ENCODE results near the gene SPTLC2. TPM values are rescaled to one million over a fixed set of nuclear protein-coding genes. Genes with fewer than 3 reads are reported as not detected.

SPTLC2 gene
- total RNA-seq, 1 donor from 2014 or later, result 51.6 TPM

DNA sequence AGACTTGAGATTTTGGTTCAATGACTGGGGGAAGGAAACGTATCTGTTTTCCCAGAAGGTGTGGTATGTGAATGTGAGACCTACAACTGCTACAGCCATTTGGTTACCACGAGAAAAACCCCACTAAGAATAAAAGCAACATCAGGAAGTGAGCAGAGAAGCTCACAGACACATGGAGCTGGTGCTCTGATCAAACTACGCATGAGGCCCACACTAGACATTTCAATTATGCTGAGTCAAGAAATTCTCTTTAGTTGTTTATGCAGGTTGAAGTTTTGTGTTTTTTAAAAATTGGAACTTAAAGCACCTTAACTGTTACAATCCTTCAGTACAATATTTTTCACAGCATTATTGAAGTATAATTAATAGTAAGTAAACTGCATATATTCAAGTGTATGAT, 8.9 kb upstream of the SPTLC2 start:
- intact Hi-C loops (cut with micrococcal nuclease), result no loop called here

DNA sequence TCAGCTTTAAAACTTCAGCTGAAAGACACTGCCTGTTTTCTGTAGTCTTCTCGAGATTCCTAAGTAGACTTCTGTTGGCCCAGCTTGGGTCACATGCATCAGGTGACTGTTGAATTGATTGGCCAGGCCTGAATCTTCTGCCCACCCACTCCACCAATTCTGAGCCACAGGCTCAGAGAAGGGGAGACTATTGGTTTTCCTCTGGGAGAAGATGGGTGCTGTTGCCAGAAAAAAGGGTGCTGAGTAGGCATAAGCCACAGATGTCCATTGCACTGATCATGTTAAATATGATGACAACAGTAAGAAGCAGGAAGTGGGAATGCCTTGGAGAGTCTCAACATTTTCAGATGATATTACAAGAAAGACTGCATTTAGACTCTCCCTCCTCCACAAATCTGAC, 6.8 kb upstream of the SPTLC2 start:
- intact Hi-C loops (cut with micrococcal nuclease), result no loop called here

DNA sequence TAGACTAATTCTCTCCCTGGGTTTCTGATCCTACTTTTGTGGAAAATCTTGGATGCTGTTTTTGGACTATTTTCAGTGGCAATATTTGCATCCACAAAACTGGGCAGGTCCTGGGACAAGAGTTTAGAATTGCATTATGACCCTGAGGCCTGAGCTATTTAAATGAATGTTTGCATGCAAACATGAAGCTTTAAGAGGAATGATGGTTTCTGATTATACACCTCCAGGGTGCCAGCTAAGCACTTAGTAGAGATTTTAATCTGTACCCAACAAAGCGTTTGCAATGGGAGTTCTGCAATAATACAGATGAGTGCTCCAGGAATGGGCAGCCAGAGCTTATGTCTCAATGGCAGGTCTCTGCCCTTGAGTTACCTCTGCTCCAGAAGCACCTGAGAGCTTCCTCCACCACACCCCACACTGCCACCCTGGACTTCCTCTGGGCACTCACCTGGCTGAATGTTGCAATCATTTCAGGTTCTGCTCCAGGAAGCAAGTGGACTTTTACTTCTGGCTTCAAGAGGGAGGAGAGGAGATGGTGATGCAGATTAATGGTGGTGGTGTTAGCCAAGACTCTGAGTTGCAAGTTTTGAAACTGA, 6.0 kb upstream of the SPTLC2 start:
- intact Hi-C loops (cut with micrococcal nuclease), result no loop called here

GRCh38 chr14:77620222-77620870, 3.9 kb upstream of the SPTLC2 start:
- intact Hi-C loops (cut with micrococcal nuclease), result no loop called here

- intact Hi-C loops (cut with micrococcal nuclease), result no loop called here
Measured at GRCh38 chr14:77618381-77618970, 2.0 kb upstream of the SPTLC2 start.

DNA sequence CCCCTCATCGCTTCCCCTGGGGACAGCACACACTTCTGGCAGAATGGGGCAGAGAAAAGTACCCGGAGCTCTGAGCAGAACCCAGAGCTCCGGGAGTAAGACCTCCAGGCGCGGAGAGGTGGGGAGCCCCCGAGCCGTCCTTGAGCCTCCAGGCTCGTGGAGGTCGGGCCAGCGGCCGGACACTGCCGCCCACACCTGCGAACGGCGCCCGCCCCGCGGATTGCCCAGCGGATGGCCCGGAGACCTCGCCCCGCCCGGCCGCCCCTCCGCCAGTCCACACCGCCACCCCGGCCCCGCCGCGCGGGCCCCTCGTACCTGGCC, 344 bp downstream of the SPTLC2 start:
- intact Hi-C loops (cut with micrococcal nuclease), result loop anchor here (1.0 to 2.0 kb wide), 8 partner anchors 8 to 295 kb away; partner anchors contain the start of genes ADCK1, GSTZ1 and VIPAS39

DNA sequence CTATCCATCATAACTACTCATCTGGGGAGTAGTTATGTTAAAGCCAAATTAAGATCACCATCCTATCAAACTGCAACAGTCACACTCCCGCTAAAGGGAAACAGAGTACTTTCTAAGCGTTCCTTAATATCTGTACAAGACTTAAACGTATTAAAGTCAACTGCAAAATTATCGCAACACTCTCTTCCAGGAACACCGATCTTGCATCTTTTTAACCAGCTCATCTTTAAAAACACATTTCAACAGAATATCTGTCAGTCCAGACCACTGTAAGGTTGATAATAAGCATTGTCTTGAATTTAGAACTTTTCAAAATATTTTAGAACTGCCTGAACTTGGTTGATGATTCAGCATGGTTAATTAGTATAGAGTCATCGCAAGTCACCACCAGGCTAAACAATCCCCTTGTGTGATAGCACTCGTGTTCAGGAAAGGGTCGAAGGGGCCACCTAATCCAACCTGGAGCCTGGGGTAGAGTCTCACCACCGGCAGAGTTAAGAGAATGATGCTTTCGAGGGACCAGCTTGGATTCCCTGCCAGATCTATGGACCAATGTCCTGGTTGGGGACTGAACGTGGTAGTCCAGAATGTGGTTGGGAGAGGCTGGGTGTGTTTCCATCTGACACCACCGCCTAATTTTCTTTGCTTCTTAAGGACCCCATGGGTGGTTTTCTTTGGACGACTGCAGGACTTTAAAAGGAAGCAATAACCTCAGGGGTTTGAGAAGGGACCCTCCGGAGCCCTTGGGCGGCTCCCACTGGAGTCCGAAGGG, 890 bp downstream of the SPTLC2 start:
- intact Hi-C loops (cut with micrococcal nuclease), result loop anchor here (1.0 to 2.0 kb wide), 8 partner anchors 7 to 294 kb away; partner anchors contain the start of genes ADCK1, GSTZ1 and VIPAS39

DNA sequence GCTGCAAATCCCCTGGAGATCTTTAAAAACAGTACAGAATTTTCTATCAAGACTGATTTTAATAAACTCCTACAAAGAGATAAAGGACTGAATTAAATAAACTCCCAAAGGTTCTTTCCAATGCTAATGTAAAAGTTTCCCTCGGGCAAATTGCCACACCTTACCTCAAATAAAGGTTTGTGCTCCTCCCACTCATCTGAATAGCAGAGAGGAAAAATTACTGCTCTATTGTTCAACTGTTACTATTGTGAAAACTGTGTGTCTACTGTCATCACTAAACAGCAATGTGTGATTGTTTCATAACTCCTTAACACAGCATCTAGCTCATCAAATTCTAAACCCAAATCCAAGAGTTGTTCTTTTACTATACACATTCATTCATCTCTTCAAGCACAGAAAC, 3.2 kb downstream of the SPTLC2 start:
- intact Hi-C loops (cut with micrococcal nuclease), result no loop called here

GRCh38 chr14:77612011-77612620, 4.3 kb downstream of the SPTLC2 start:
- intact Hi-C loops (cut with micrococcal nuclease), result no loop called here

GRCh38 chr14:77610553-77610952, 5.9 kb downstream of the SPTLC2 start:
- intact Hi-C loops (cut with micrococcal nuclease), result no loop called here

DNA sequence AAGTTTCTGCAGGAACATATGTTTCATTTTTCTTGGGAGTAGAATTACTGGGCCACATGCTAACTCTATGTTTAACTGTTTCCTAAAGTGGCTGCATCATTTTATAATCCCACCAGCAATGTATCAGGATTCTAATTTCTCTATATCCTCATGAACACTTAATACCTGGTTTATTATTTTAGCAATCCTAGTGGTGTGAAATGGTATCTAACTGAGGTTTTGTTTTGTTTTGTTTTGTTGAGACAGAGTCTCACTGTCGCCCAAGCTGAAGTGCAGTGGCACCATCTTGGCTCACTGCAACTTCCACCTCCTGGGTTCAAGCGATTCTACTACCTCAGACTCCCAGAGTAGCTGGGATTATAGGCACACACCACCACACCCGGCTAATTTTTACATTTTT, 6.5 kb downstream of the SPTLC2 start:
- intact Hi-C loops (cut with micrococcal nuclease), result loop anchor here (5.0 kb wide), 1 partner anchor 43 kb away; no protein-coding TSS in a partner anchor

DNA sequence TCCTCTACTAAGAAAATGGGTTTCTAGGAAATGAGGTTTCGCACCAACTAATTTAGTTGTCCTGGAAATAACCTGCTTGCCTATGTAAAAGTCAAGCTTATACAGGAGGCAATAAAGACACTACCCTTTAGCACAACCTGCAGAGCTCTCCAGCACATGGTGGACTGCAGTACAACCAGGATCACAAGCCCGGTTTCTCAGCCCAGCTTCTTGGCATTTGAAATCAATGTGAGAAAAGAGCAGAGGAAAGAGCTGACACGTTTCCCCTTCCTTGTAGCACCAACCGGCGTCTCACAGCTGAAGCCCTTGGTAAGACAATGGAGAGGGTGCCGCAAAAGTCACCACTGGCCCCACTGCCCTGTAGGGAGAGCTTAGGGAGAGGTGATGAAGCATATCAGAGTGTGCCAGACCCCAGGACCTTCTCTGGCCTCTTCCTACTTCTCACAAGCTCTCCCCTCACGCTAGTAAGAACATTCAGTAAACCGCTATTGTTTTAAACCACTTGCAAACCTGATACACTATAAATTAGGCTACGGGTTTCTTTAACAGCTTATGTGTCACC, 8.6 kb downstream of the SPTLC2 start:
- intact Hi-C loops (cut with micrococcal nuclease), result loop anchor here (1.0 to 5.0 kb wide), 2 partner anchors 8 to 41 kb away; partner anchors contain the start of gene SPTLC2

GRCh38 chr14:77605392-77605972, 11.0 kb downstream of the SPTLC2 start:
- intact Hi-C loops (cut with micrococcal nuclease), result loop anchor here (5.0 kb wide), 1 partner anchor 38 kb away; no protein-coding TSS in a partner anchor

GRCh38 chr14:77603654-77604255, 12.7 kb downstream of the SPTLC2 start:
- intact Hi-C loops (cut with micrococcal nuclease), result no loop called here

GRCh38 chr14:77603031-77603430, 13.4 kb downstream of the SPTLC2 start:
- intact Hi-C loops (cut with micrococcal nuclease), result no loop called here

DNA sequence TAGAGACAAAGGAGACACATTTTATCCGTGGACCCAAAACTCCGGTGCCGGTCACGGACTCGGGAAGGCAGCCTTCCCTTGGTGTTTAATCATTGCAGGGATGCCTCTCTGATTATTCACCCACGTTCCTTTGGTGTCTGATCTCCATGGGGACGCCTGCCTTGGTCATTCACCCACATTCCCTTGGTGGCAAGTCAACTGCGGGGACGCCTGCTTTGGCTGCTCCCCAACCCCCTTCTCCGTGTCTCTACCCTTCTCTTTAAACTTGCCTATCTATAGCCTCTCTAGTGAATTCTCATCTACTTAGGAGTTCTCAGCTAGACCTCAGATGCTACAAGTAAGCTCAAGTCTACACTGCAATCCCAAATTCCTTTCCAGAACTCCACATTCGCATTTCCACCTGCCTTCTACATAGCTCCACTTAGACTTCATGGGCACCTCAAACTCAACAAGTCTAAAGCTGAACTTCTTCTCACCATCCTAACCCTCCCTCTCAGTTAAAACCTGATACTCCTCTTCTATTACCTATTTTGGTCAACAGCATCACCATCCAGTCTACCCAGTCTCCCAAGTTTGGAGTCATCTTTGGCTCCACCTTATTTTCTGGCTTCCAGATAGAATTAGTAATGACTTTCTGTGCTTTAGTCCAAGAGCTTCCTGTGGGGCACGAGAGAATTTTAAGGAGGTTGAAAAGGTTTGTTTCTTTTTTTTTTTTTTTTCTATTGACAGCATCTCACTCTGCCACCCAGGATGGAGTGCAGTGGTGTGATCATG, 14.4 kb downstream of the SPTLC2 start:
- intact Hi-C loops (cut with micrococcal nuclease), result loop anchor here (2.0 kb wide), 1 partner anchor 15 kb away; the partner anchor contains the start of gene SPTLC2

DNA sequence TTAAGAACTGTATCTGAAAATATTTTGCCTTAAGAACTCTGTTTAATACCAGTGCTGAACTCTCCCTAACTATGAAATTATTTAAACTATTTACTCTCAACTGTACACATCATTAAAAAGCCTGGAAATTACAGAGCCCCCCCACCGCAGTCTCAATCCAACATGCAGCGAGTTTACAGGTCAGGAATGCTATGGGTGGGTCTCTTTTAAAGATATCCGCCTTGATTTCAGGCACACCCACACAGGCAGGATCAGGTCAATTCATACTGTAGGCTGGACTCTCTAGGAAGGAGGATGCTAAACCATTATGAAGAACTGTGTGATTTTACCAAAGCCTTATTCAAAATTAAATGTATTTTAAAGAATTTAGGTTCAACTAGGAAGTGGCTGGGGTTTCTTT, 16.5 kb downstream of the SPTLC2 start:
- intact Hi-C loops (cut with micrococcal nuclease), result loop anchor here (2.0 kb wide), 1 partner anchor 17 kb away; the partner anchor contains the start of gene SPTLC2

- intact Hi-C loops (cut with micrococcal nuclease), result no loop called here
Measured at GRCh38 chr14:77598366-77599070, 17.9 kb downstream of the SPTLC2 start.

DNA sequence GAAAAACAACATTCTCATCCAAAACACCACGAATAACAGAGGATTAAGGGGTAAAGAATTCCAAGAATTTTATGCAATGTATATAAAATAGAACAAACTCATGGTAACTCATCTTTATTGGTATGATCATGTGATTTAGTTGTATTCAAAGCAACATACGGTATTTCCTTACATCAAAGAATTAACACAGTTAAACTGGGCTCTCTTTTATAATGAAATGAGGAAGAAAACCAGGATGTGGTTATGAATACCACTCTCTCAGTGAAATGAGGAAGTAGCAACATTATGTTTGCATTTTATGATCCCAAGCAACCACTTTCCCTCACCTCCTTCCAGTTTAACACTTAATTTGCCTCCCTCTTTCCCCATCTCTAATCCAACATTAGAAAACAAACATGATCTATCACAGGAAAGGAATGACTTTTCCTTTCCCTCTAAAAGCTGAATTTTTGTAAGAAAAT, 22.9 kb downstream of the SPTLC2 start:
- intact Hi-C loops (cut with micrococcal nuclease), result loop anchor here (2.0 kb wide), 1 partner anchor 23 kb away; the partner anchor contains the start of gene SPTLC2

Measured in T-helper 2 cell treated with Interferon-gamma antibody and Interleukin-4, amounts not matched to agents 100 ng/mL and 5 ng/mL, for 36 hours (primary cell).